VCaP (cell line): ENCODE results near the gene GBE1.
"Not testable (repeated sequence)": the region's sequence is repeated elsewhere in the genome, so short reads cannot be mapped to it uniquely, and the experiment has no call there.

Experiments used
- H3K27ac ChIP-seq: fragments of 450-650 bp; 2 replicates; pipeline ENCODE4 v1.5.1; 2017
- CTCF ChIP-seq: fragments of 450-650 bp; conservative IDR thresholded peaks from 2 replicates; pipeline ENCODE4 v1.5.1; 2017; ENCODE audit warnings: mild to moderate bottlenecking, moderate library complexity

GBE1 gene

GRCh38 chr3:81764665-81765064, 3.2 kb upstream of the GBE1 start:
- no peak for TF ChIP-seq CTCF
- H3K27ac ChIP-seq = no peak overlapping the region

DNA sequence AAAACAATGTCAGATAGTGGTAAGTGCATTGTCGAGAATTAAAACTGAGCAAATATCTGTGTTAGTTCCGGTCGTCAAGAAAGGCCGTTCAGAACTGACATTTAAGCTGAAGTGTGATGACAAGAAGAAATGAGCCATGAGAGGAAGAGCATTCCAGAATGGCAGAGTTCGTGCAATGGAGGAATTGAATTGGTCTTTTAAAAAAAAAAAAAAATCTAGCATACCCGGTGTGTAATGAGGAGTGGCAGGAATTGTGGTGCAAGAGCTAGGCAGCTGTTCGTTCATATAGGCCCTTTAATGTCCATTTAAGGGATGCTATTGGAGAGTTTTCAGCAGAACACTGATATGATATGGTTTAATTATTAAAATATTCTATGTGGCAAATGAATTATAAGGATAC, 2.6 kb upstream of the GBE1 start:
- H3K27ac ChIP-seq = no peak overlapping the region
- no peak for TF ChIP-seq CTCF

GRCh38 chr3:81763001-81763400, 1.6 kb upstream of the GBE1 start:
- no peak for TF ChIP-seq CTCF
- H3K27ac ChIP-seq = no peak overlapping the region

DNA sequence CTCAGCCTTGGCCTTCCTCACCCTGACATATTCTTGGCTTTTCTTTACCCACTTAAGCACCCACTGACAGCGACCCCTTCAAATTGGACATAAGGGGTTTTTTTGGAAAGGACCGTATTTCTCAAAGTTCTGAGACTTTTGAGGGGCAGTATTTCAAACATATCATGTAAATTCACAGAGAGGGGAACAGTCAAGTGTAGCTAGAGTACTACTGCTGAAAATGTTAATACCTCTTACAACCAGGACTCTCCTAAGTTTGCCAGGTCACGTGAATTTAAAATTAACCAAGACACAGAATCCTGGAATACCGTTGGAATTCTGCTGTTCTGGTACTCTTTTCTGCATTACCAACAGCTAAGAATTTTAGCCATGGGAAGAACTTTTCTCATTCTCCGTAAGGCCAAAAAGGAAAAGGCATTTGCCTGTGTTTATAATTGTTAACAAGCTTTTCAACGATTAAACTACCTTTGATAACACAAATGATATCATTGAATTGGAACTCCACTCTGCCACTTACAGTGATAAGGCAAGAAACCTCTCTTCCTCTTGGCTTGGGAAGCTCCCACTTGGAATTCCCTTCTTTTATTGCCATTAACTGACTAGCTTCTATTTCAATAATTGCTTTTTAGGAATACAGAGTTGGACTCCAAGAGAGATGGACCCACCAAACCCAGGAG, 597 bp upstream of the GBE1 start:
- no peak for TF ChIP-seq CTCF
- peak overlapping the region; percentile 98 for H3K27ac ChIP-seq

- peak overlapping the region; percentile 98 for H3K27ac ChIP-seq
- no peak for TF ChIP-seq CTCF
These were observed 1.2 kb downstream of the GBE1 start for GRCh38 chr3:81760215-81760614.

GRCh38 chr3:81758771-81759170, 2.7 kb downstream of the GBE1 start:
- H3K27ac ChIP-seq = not testable (repeated sequence)

DNA sequence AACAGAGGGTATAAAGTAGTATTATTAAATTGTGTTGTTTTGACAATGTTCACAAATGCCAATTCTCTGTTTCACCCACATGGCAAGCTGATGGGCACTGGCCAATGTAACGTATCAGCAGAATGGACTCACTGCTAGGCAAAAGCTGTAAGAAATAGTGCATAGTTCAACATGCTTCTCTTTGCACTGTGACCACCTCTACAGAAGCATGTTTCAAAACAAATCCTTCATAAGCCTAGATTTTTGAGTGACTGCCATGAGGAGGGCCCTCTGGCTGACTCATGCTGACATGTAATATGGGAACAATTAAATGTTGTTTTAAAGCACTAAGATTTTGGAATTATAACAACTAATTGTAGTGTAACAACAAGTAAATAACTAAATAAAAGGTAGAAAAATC, 3.2 kb downstream of the GBE1 start:
- no peak overlapping the region for H3K27ac ChIP-seq
- TF ChIP-seq CTCF = no peak

DNA sequence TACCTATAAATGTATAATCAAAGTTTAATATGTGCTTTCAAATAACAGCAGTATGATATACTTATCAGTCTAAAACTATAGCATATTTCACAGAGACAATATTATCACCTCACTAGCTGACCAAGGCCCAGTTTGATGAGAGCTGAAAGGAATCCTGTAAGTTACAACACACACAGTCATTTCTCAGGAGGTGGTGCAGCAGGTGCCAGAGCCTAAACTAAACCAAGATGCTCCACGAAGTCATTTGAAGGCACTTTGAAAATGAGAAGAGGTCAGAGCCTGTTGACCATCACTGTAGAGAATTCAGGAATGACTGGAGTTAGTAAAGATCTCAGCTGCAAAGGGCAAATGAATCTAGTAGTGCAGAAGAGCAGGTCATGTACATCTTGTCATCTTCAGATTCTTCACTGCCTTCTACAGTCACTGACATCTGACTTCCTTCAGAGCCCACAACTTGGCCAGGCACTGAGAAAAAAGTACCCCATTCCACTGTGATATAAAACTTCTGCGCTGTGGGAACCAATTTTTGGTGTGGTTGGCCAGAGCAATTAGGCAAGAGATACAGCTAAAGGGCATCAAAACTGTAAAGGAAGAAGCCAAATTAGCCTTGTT, 7.9 kb downstream of the GBE1 start:
- no peak for TF ChIP-seq CTCF

More for the DNA sequence above, 7.9 kb downstream of the GBE1 start:
- H3K27ac ChIP-seq = peak overlapping the region; percentile 62
